ENCODE results near the gene OTULIN.
A peak's percentile ranks its signal among the peaks of the same experiment; 100 is the strongest.

Gene OTULIN

DNA sequence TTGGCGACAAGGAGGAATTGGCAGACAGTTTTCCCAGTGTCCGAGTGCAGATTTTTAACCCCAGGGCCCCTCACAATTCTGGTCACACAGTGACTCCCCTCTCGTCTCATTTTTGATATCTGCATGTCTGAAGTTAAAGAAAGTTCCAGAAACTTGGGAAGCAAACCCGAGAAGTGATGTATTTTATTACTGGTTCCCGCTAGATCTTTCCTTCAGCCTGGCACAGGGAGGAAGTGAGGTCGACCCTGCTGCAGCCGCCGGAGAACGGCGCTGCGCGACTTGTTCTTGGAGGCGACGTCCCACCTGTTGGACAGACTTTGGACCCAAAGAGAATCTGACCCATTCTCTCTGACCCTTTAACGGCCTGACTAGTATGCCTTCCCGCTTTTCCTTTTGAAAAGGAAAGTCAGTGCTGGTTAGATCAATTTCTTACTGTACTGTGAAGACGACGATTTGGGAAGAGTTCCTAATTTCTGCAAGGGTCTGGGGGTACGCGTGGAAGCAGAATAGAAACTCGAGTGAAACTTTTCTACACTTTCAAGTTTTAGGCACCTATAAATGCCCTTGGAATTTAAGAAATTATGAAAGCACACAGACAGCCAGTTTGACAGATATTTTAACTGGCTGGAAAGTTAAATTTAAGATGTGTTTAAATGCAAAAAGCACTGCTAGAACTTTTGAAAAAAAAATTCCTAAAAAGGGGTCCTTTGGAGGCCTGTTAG is 744 bp downstream of the OTULIN start:
- DNase-seq (ENCODE audit: extremely low spot score), result peak; percentile 26
- peak; percentile 63 for TF ChIP-seq L3MBTL2 (conservative IDR thresholded peaks at IDR 0.05)
- TF ChIP-seq ZNF384 (IDR thresholded peaks at IDR 0.05), result no peak
- TF ChIP-seq LEF1 (IDR thresholded peaks at IDR 0.05; ENCODE audit: borderline replicate concordance), result no peak
- ChIA-PET CTCF (no interaction called here), POLR2A (no interaction called here)

- ChIA-PET POLR2A (no interaction called here), CTCF (no interaction called here)
- peak; percentile 46 for DNase-seq (ENCODE audit: extremely low spot score)
- TF ChIP-seq PKNOX1 (IDR thresholded peaks at IDR 0.05) (no peak), LEF1 (IDR thresholded peaks at IDR 0.05; ENCODE audit: borderline replicate concordance) (no peak), L3MBTL2 (conservative IDR thresholded peaks at IDR 0.05) (peak; percentile 88), FOXA1 (IDR thresholded peaks at IDR 0.05) (no peak)
Observed at GRCh38 chr5:14665949-14666348, 1.4 kb downstream of the OTULIN start.

- POLR2A ChIA-PET, result no interaction called here
- CTCF ChIA-PET, result interaction anchor here (0.9 kb wide), 1 partner anchor 18 kb away, joined by 6 read pairs; no protein-coding TSS in a partner anchor
- TF ChIP-seq L3MBTL2 (conservative IDR thresholded peaks at IDR 0.05), result no peak
- TF ChIP-seq HDGF (IDR thresholded peaks at IDR 0.05; ENCODE audit: borderline replicate concordance), result no peak
- no peak for TF ChIP-seq FOXM1 (IDR thresholded peaks at IDR 0.05; ENCODE audit: borderline replicate concordance)
- peak; percentile 91 for TF ChIP-seq PKNOX1 (IDR thresholded peaks at IDR 0.05)
- no peak for TF ChIP-seq ARNT (IDR thresholded peaks at IDR 0.05)
- TF ChIP-seq SUZ12 (IDR thresholded peaks at IDR 0.05), result no peak
- no peak for TF ChIP-seq LEF1 (IDR thresholded peaks at IDR 0.05; ENCODE audit: borderline replicate concordance)
- TF ChIP-seq TARDBP (IDR thresholded peaks at IDR 0.05), result no peak
- no peak for DNase-seq (ENCODE audit: extremely low spot score)
Observed at GRCh38 chr5:14666357-14666756, 1.8 kb downstream of the OTULIN start.

- POLR2A ChIA-PET, result no interaction called here
- no peak for DNase-seq (ENCODE audit: extremely low spot score)
- CTCF ChIA-PET, result interaction anchor here (0.9 kb wide), 1 partner anchor 19 kb away, joined by 6 read pairs; no protein-coding TSS in a partner anchor
- no peak for TF ChIP-seq LEF1 (IDR thresholded peaks at IDR 0.05; ENCODE audit: borderline replicate concordance)
- TF ChIP-seq SP1 (IDR thresholded peaks at IDR 0.05), result no peak
- TF ChIP-seq NFRKB (IDR thresholded peaks at IDR 0.05), result no peak
- TF ChIP-seq ZNF384 (IDR thresholded peaks at IDR 0.05), result no peak
- TF ChIP-seq PKNOX1 (IDR thresholded peaks at IDR 0.05), result no peak
Observed at GRCh38 chr5:14667290-14667689, 2.8 kb downstream of the OTULIN start.

DNA sequence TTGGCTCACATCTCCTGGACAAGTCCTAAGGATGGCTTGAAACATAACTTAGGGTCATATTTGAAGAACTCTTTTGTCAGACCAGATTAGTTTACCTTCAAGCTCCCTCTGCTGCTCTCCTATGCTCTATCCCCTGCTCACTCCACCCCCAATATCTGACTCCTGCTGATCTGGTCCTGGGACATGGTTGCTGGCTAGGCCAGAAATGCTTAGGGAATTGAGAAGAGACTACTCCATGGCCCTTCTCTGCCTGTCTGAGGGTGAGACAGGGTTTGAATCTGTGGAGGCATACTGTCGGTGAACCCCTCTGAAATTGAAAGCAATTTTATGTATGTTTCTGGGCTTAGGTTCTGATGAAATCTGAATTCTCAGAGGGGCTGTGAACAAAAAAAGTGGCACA is 3.3 kb downstream of the OTULIN start:
- CTCF ChIA-PET, result interaction anchor here (1.2 kb wide), 1 partner anchor 19 kb away, joined by 5 read pairs; no protein-coding TSS in a partner anchor
- DNase-seq (ENCODE audit: extremely low spot score), result no peak
- TF ChIP-seq FOXM1 (IDR thresholded peaks at IDR 0.05; ENCODE audit: borderline replicate concordance), result no peak
- no peak for TF ChIP-seq CTBP1 (IDR thresholded peaks at IDR 0.05; ENCODE audit: borderline replicate concordance)
- TF ChIP-seq L3MBTL2 (conservative IDR thresholded peaks at IDR 0.05), result no peak
- TF ChIP-seq BHLHE40 (IDR thresholded peaks at IDR 0.05; ENCODE audit: borderline replicate concordance), result no peak
- TF ChIP-seq ELF4 (IDR thresholded peaks at IDR 0.05), result no peak
- POLR2A ChIA-PET, result no interaction called here

DNA sequence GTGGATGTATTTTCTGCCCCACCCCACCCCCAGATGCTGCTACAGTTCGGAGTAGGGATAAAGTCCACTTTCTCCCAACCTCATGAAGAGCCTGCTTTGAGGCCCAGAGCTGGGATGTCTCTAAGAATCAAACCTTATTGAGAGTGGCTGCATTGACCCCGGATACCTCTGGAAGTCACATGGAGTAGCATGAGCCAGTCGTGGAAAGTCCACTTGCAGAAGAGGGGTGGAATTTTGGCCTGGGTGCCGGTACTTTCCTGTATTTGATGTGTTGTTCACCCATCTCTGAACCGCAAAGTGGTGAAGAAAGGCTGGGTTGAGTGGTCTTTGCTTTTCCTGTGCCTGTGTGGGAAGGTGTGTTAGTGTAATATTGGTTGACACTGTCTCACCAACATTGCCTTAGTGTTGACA is 3.7 kb downstream of the OTULIN start:
- no peak for TF ChIP-seq L3MBTL2 (conservative IDR thresholded peaks at IDR 0.05)
- no peak for TF ChIP-seq SUZ12 (IDR thresholded peaks at IDR 0.05)
- no peak for TF ChIP-seq FOXM1 (IDR thresholded peaks at IDR 0.05; ENCODE audit: borderline replicate concordance)
- no peak for TF ChIP-seq HDGF (IDR thresholded peaks at IDR 0.05; ENCODE audit: borderline replicate concordance)
- no peak for TF ChIP-seq TARDBP (IDR thresholded peaks at IDR 0.05)
- TF ChIP-seq PKNOX1 (IDR thresholded peaks at IDR 0.05), result no peak
- TF ChIP-seq NFRKB (IDR thresholded peaks at IDR 0.05), result no peak
- no peak for TF ChIP-seq FOXK2 (IDR thresholded peaks at IDR 0.05)
- no peak for TF ChIP-seq CTBP1 (IDR thresholded peaks at IDR 0.05; ENCODE audit: borderline replicate concordance)
- TF ChIP-seq BHLHE40 (IDR thresholded peaks at IDR 0.05; ENCODE audit: borderline replicate concordance), result no peak
- TF ChIP-seq ZNF384 (IDR thresholded peaks at IDR 0.05), result no peak
- POLR2A ChIA-PET, result no interaction called here
- DNase-seq (ENCODE audit: extremely low spot score), result no peak
- CTCF ChIA-PET, result interaction anchor here (1.2 to 1.5 kb wide), 2 partner anchors 17 to 20 kb away, joined by 5 read pairs; no protein-coding TSS in a partner anchor

DNA sequence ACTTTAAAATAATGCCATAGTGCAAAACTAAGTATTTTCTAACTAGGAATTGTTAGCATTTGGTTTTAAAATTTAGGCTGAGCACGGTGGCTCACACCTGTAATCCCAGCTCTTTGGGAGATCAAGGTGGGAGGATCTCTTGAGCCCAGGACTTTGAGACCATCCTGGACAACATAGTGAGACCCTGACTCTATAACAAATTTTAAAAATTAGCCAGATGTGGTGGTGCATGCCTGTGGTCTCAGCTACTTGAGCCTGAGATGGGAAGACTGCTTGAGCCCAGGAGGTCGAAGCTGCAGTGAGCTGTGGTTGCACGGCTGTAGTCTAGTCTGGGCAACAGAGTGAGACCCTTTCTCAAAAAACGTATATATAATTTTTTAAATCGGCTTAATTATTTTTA is 4.9 kb downstream of the OTULIN start:
- no peak for DNase-seq (ENCODE audit: extremely low spot score)
- ChIA-PET CTCF (interaction anchor here (1.5 kb wide), 1 partner anchor 16 kb away, joined by 5 read pairs; no protein-coding TSS in a partner anchor), POLR2A (no interaction called here)
- TF ChIP-seq ELF4 (IDR thresholded peaks at IDR 0.05) (no peak), LEF1 (IDR thresholded peaks at IDR 0.05; ENCODE audit: borderline replicate concordance) (no peak), FOXK2 (IDR thresholded peaks at IDR 0.05) (no peak), FOXA1 (IDR thresholded peaks at IDR 0.05) (no peak), L3MBTL2 (conservative IDR thresholded peaks at IDR 0.05) (no peak), NFRKB (IDR thresholded peaks at IDR 0.05) (no peak), FOXM1 (IDR thresholded peaks at IDR 0.05; ENCODE audit: borderline replicate concordance) (no peak), TARDBP (IDR thresholded peaks at IDR 0.05) (no peak), CTBP1 (IDR thresholded peaks at IDR 0.05; ENCODE audit: borderline replicate concordance) (no peak)
